ENCODE data around the gene ITGAE.
"Not testable (repeated sequence)": the region's sequence is repeated elsewhere in the genome, so short reads cannot be mapped to it uniquely, and the experiment has no call there.

The ITGAE gene

DNA sequence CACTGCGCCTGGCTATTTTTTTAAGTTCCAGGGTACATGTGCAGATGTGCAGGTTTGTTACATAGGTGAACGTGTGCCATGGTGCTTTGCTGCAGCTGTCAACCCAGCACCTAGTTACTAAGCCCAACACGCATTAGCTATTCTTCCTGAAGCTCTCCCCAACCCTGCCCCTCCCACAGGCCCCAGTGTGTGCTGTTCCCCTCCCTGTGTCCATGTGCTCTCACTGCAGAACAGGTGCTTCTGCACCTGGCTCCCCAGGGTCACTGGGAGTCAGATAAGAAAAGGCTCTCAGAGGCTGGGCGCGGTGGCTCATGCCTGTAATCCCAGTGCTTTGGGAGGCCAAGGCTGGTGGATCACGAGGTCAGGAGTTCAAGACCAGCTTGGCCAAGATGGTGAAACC, 71.1 kb downstream of the ITGAE start:
- Histone ChIP-seq H3K27ac (no peak overlapping the region), H3K9me3 (ENCODE audit: control insufficient read depth, low read length) (no peaks in the 10 kb centered on the region)

DNA sequence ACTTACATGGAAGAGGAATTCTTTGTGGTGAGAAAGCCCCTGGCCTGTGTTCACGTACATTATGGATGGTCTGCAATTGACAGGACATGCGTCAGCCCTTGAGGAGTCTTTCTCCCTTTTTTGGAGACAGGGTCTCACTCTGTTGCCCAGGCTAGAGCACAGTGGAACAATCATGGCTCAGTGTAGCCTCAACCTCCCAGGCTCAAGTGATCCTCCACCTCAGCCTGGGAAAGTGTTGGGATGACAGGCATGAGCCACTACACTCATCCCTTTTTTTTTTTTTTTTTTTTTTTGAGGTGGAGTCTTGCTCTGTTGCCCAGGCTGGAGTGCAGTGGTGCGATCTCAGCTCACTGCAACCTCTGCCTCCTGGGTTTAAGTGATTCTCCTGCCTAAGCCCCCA, 72.9 kb downstream of the ITGAE start:
- not testable (repeated sequence) for H3K9me3 ChIP-seq (ENCODE audit: control insufficient read depth, low read length); H3K4me3 ChIP-seq (ENCODE audit: low read depth, low read length); H3K4me2 ChIP-seq (ENCODE audit: low read length); H3K79me2 ChIP-seq; H3K27me3 ChIP-seq (ENCODE audit: control insufficient read depth, insufficient read depth, low read length); H3K4me1 ChIP-seq; H2AFZ ChIP-seq; H3K36me3 ChIP-seq (ENCODE audit: control insufficient read depth, insufficient read depth, low read length); H3K27ac ChIP-seq; H3K9ac ChIP-seq

More for the DNA sequence above, 71.1 kb downstream of the ITGAE start:
- no peaks in the 10 kb centered on the region for H3K4me1 ChIP-seq
- no peak overlapping the region for H3K9ac ChIP-seq
- no peaks in the 10 kb centered on the region for H3K79me2 ChIP-seq
- TF ChIP-seq, protein P1, sequence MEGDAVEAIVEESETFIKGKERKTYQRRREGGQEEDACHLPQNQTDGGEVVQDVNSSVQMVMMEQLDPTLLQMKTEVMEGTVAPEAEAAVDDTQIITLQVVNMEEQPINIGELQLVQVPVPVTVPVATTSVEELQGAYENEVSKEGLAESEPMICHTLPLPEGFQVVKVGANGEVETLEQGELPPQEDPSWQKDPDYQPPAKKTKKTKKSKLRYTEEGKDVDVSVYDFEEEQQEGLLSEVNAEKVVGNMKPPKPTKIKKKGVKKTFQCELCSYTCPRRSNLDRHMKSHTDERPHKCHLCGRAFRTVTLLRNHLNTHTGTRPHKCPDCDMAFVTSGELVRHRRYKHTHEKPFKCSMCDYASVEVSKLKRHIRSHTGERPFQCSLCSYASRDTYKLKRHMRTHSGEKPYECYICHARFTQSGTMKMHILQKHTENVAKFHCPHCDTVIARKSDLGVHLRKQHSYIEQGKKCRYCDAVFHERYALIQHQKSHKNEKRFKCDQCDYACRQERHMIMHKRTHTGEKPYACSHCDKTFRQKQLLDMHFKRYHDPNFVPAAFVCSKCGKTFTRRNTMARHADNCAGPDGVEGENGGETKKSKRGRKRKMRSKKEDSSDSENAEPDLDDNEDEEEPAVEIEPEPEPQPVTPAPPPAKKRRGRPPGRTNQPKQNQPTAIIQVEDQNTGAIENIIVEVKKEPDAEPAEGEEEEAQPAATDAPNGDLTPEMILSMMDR (IDR thresholded peaks at IDR 0.05): no peak
- no peak overlapping the region for H3K4me3 ChIP-seq (ENCODE audit: low read depth, low read length)
- no peaks in the 10 kb centered on the region for H3K36me3 ChIP-seq (ENCODE audit: control insufficient read depth, insufficient read depth, low read length)
- H3K4me2 ChIP-seq (ENCODE audit: low read length): no peak overlapping the region
- no peak overlapping the region for H2AFZ ChIP-seq
- H3K27me3 ChIP-seq (ENCODE audit: control insufficient read depth, insufficient read depth, low read length): no peaks in the 10 kb centered on the region

DNA sequence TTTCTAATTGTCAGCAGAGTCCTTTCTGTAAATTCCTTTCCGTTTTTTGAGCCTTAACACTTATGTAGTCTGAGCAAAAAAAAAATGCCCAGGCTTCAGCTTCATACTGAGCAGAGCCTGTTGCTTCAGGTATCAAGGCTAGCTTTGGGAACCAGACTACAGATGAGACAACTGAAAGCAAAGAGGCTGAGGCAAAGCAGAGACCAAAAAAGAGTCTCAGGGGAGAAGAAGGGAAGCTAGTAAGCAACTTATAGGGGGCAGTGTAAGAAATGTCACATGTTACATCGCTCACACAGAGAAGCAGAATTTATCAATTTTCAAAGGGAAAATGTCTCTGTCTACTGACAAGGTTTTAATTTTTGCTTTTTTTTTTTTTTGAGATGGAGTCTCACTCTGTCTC, 73.9 kb downstream of the ITGAE start:
- Histone ChIP-seq H3K9me3 (ENCODE audit: control insufficient read depth, low read length) (no peaks in the 10 kb centered on the region), H3K4me1 (peaks cover 8% of the 10 kb centered on the region), H3K36me3 (ENCODE audit: control insufficient read depth, insufficient read depth, low read length) (no peaks in the 10 kb centered on the region), H3K4me2 (ENCODE audit: low read length) (no peak overlapping the region), H3K79me2 (peaks cover 10% of the 10 kb centered on the region), H2AFZ (no peak overlapping the region), H3K27me3 (ENCODE audit: control insufficient read depth, insufficient read depth, low read length) (no peaks in the 10 kb centered on the region), H3K9ac (no peak overlapping the region), H3K4me3 (ENCODE audit: low read depth, low read length) (no peak overlapping the region), H3K27ac (no peak overlapping the region)
- TF ChIP-seq, protein P1 (IDR thresholded peaks at IDR 0.05): no peak

DNA sequence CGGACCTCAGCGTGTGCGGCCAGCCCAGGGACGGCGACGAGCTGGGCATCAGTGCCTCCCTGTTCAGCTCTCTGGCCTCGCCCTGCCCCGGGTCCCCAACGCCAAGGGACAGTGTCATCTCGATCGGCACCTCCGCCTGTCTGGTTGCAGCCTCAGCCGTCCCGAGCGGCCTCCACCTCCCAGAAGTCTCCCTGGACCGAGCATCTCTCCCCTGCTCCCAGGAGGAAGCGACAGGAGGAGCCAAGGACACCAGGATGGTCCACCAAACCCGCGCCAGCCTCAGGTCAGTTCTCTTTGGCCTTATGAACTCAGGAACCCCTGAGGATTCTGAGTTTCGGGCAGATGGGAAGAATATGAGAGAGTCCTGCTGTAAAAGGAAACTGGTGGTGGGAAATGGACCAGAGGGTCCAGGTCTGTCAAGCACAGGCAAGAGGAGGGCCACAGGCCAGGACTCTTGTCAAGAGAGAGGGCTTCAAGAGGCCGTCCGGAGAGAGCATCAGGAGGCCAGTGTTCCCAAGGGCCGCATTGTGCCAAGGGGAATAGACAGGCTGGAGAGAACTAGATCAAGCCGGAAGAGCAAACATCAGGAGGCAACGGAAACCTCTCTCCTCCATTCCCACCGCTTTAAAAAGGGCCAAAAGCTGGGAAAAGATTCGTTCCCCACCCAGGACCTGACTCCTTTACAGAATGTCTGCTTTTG, 76.5 kb downstream of the ITGAE start:
- TF ChIP-seq, protein P1 (IDR thresholded peaks at IDR 0.05): no peak
- H3K4me1 ChIP-seq: peaks cover 8% of the 10 kb centered on the region
- H3K4me3 ChIP-seq (ENCODE audit: low read depth, low read length): peak overlapping the region; percentile 87
- no peaks in the 10 kb centered on the region for H3K9me3 ChIP-seq (ENCODE audit: control insufficient read depth, low read length)
- peak overlapping the region; percentile 84 for H3K4me2 ChIP-seq (ENCODE audit: low read length)
- H3K9ac ChIP-seq: no peak overlapping the region
- no peaks in the 10 kb centered on the region for H3K27me3 ChIP-seq (ENCODE audit: control insufficient read depth, insufficient read depth, low read length)
- H3K27ac ChIP-seq: no peak overlapping the region
- H3K79me2 ChIP-seq: peaks cover 10% of the 10 kb centered on the region
- no peaks in the 10 kb centered on the region for H3K36me3 ChIP-seq (ENCODE audit: control insufficient read depth, insufficient read depth, low read length)
- H2AFZ ChIP-seq: peak overlapping the region; percentile 99

DNA sequence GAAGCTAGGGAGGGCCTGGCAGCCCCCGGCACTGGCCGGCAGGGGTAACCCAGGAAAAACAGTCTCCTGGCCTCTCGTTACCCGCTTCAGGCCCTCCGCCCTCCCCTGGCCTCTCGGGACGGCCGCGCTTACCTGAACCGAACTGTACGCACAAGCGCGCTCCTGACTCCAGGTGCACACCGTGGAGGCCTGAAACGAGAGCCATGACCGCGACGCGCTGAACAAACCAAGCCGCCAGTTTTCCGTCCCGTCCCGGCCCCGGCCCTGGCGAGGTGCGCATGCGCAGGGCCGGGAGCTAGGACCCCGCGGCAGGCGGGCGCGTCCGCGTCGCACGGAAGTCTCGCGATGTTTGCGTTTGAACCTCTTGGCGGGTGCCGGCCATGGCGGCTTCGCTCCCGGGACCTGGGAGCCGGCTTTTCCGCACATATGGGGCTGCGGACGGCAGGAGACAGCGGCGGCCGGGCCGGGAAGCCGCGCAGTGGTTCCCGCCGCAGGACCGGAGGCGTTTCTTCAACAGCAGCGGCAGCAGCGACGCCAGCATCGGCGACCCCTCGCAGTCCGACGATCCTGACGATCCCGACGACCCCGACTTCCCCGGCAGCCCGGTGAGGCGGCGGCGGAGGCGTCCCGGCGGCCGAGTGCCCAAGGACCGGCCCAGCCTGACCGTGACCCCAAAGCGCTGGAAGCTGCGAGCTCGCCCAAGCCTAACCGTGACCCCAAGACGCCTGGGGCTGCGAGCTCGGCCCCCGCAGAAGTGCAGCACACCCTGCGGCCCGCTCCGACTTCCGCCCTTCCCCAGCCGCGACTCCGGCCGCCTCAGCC, 77.2 kb downstream of the ITGAE start, which contains the start of gene HASPIN:
TSS of gene HASPIN (plus strand) at position 348 of the 822 bp plus-strand sequence. CDS start at position 381, 33 bp downstream.
- H3K4me3 ChIP-seq (ENCODE audit: low read depth, low read length): peak within 1 kb of the TSS; percentile 87
- H3K27ac ChIP-seq: peak within 1 kb of the TSS; percentile 77
- H3K27me3 ChIP-seq (ENCODE audit: control insufficient read depth, insufficient read depth, low read length): no peaks in the 10 kb centered on the region
- H3K36me3 ChIP-seq (ENCODE audit: control insufficient read depth, insufficient read depth, low read length): no peaks in the 10 kb centered on the region
- H3K9me3 ChIP-seq (ENCODE audit: control insufficient read depth, low read length): no peaks in the 10 kb centered on the region
- H3K9ac ChIP-seq: peak within 1 kb of the TSS; percentile 87
- H3K4me1 ChIP-seq: peaks cover 8% of the 10 kb centered on the region
- peak within 1 kb of the TSS; percentile 99 for H2AFZ ChIP-seq
- TF ChIP-seq, protein P1 (IDR thresholded peaks at IDR 0.05): no peak
- peak within 1 kb of the TSS; percentile 84 for H3K4me2 ChIP-seq (ENCODE audit: low read length)
- peaks cover 10% of the 10 kb centered on the region for H3K79me2 ChIP-seq
